NCI-H1048 (cell line): ENCODE measurements around the gene RBP3.
A peak's percentile ranks its signal among the peaks of the same experiment; 100 is the strongest.
"Not testable (repeated sequence)": the region's sequence is repeated elsewhere in the genome, so short reads cannot be mapped to it uniquely, and the experiment has no call there.

Source experiments
- DNase-seq: peaks from one replicate; lab custom pipeline; 2025; lab: John Stamatoyannopoulos, UW

Gene RBP3

DNA sequence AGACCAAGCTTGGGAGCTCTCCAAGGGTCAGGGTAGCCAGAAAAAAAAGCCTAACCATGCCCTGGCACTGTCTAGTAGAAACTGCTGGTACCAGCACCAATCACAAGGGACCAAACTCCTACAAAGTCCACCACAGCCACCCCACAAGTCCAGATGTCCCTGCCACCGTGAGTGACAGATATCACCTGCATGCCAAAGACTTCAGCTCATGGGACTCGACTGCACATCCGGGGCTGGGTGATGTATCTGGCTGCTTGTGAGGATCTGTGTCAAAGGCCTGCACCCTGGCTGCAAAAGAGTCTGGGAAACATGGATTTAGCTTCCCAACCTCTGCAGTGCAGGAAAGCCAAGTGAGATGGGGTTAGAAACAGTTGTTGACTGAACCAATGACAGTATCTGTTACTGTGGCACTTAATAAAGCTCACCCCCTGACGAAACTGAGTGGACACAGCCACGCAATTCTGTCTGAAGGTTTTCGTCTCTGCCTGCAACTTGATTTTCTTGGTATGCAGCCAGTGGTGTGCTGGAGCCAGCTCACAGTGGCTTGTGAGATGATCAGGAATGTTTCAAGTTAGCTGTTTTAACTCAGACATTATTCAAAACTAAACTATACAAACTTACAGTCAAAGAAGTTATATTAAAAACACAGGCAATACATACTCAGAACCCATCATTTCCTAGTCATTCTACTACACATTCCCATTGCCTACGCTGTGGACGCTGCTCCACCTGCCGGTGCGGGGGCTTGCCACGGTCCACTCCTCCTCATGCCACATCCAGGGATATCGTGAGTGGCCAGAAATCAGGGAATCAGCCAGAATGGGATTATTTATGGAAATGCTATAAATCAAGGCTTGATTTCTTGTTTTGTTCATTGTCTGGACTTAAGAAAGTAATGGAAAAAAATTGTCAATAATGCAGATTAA, 26.7 kb downstream of the RBP3 start:
- DNase-seq = no peak

- no peak for DNase-seq
Measured at GRCh38 chr10:47376522-47377220, 28.5 kb downstream of the RBP3 start.

- DNase-seq = no peak
Measured at GRCh38 chr10:47378183-47378510, 30.0 kb downstream of the RBP3 start.

- no peak for DNase-seq
Measured at GRCh38 chr10:47378606-47379444, 30.7 kb downstream of the RBP3 start.

GRCh38 chr10:47379445-47379785, 31.3 kb downstream of the RBP3 start:
- no peak for DNase-seq

DNA sequence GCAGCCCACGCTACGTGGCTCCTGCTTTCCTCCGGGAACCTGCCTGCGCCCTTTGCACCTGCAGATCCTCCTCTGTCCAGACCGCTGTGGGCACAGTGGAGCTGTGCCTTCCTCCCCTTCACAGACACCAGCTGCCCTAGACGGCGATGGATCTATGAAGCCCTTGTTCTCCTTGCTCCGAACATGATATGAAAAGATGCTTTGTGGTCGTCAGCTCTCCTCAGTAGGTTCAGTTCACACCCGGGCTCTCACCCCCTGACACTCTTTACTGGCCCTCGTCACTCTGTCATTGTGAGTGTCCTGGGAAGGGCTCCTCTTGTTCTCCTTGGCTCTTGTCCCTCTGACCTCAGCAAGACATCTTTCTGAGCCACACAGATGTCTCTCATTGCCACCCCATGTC, 31.7 kb downstream of the RBP3 start:
- no peak for DNase-seq

DNA sequence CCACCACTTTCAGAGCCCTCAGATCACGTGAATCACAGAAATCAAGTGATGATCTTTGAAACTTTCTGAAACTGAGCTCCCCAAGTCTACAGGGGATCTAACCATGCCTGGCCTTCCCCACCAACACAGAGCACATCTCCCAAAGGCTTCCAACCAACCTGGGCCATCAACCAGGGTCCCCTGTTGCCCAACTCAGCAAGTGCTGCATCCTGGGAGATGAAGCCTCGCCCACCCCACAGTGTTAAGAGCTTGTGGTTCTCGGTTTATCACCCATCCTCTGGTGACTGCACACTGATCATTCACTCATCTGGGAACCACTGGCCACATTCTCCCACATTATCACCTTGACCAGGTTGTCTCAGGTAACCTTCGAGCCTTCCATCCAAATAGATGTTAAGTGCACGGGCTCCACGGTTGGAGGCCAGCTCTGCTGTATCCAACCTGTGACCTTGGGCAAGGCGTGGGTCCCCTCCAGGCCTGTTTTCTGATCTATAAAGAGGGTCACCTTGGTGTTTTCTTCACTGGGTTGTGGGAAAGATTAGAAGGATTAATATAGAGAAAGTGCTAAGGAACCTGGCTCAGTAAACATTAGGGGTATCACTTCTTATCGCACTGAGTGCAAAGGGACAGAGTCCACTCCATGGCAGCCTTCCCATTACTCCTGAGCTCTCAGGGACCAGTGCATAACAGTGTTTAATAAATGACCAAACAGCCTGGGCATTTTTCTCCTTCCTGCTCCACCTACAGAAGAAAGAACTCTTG, 32.4 kb downstream of the RBP3 start:
- no peak for DNase-seq

DNA sequence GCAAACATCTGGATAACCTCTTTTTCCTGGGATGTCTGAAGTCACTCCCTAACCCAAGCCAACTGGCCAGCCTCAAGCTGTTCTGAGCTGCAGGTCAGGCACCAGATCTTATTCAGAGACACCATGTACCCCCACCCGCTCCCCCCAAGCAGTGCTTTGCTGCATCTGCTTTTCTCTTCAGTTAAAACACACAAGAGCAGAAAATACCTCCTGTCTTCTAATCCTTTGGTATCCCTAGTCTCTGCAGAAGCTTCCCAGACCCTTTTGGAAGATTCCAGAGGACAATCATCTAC, 32.9 kb downstream of the RBP3 start:
- DNase-seq = no peak

GRCh38 chr10:47381427-47382379, 33.5 kb downstream of the RBP3 start:
- DNase-seq = no peak

DNA sequence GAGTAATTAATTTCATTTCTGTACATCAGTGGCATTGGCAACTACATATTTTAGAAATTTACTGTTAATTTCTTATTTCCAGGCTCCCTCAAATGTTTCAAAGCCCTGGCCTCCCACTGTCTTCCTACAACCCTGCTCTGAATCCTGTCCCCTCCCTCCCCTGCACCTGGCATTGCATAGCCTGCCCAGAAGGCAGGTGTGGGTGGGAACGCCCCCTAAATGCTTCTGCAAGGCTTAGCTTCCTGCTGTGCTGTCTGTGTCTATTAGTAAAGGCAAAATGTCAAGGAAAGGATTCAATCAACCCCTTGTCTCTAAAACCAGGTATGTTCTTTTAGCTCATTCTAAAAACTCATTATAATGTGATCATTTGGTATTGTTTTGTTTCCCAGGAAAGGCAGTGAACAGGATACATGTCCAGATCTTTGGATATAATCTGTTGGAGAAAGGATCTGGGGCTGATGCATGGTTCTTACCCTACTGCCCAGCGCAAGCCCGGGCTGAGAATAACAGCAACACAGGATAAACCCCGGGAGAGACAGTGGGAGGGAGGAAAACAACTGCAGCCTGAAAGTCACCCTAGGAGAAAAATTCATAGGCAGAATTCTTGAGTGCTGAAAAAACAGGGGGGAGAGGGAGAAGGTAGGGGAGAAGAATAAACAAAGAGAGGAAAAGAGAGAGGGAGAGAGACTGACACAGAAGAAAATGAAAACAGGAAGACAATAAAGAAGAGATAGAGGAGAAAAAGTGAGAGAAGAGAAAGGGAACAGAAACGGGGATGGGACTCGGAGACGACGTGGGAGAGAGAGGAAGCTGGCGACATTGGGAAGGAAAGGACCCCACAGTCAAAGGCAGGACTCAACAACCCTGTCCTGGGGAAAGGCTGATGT, 35.3 kb downstream of the RBP3 start:
- DNase-seq = no peak

GRCh38 chr10:47384148-47384921, 36.2 kb downstream of the RBP3 start, which contains the start of gene ZNF488:
Gene ZNF488 (minus strand): TSS chr10:47384293. CDS start chr10:47368829, 15,464 bp downstream.
- DNase-seq = peak; percentile 63

GRCh38 chr10:47386104-47386503, 37.9 kb downstream of the RBP3 start:
- not testable (repeated sequence) for DNase-seq

DNA sequence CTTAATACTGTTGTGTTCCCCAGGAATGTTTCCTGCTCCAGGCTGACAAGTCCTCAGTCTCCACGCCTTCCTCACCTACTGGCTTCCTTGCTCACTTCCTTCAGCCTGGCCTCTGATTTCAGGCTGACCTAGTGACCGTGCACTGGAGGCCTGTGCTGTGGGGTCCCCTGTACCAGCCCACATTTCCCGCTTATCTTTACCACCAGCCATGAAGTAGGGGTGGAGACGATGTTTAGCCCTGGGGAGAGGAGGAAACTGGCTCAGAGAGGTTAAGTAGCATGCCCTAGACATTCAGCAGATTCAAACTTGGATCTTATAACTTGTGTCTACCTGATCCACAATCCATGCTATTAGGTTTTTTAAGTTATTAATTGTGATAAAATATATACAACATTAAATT, 40.7 kb downstream of the RBP3 start:
- no peak for DNase-seq

- DNase-seq = no peak
Measured at GRCh38 chr10:47389619-47390018, 41.5 kb downstream of the RBP3 start.

DNA sequence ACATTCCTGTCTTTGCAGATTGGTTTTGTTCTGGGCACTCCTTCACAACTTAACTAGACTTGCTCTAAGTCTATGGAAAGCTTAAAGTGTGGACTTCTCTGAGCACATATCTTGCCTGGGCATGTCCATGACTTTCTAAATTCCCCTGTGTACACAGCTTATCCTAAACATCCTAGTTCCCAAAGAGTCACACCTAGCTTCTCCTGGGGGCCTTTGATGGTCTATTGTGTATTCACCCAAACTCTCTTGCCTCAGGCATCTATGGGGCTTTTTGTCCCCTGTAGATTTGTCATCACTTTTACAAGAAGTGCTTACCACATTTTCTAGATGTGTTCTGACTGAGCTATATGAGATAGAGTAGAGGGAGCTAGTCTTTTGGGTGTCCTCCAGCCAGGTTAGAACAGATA, 48.2 kb downstream of the RBP3 start:
- no peak for DNase-seq

DNA sequence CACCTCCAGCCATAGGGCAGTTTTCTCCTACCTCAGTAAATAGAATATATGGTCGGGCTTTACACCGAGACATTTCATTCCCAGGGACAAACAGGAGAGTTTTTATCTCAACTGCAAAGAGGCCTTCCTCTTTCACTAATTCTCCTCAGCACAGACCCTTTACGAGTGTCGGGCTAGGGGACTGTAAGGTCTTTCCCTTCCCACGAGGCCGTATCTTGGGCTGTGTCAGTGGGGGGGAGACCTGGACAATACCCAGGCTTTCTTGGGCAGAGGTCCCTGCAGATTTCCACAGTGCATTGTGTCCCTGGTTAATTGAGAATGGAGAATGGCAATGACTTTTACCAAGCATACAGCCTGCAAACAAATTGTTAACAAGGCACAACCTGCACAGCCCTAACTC, 49.1 kb downstream of the RBP3 start:
- DNase-seq = no peak

DNA sequence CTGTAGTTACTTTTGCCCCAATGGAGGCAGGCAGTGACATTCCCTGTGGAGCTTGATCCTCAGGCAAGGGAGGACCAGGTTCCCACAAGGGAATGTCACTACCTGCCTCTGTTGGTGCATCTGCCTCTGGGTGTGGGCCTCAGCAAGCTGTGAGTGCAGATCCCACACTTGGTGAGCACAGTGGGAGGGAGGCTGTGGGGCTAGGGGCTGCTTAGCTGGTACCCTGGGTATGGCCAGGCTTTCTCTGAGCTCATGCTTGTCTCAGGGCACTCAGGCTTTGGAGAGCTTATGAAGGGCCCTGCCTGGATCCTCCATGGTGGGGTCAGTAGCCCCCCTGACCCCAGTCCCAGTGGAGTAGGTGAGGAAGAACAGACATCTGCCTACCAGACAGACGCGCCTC, 52.1 kb downstream of the RBP3 start:
- no peak for DNase-seq

DNA sequence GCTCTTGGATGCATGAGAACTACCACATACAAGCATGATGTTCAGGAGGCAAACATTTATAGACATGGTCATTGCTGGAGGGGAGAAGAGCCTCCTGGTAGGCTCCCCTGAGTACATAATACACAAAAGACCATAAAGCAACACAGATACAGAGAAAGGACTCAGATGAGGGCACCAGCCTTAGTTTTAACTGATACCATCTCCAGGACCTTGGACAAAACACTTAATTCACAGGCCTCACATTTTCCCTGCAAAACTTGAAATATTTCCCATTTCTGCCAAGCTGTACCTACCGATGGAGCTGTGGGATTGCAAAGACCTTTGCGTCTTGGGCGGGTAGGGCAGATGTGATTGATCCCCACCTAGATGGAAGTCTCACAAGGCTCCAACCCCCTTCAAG, 52.6 kb downstream of the RBP3 start:
- no peak for DNase-seq

GRCh38 chr10:47401210-47401609, 53.0 kb downstream of the RBP3 start:
- no peak for DNase-seq
